Ishikawa (cell line): ENCODE measurements around the gene KCNK6.

Experiments
- CEBPB ChIP-seq: IDR thresholded peaks from 2 replicates; pipeline ENCODE4 v1.6.1; 2012
- CREB1 ChIP-seq: IDR thresholded peaks from 2 replicates; pipeline ENCODE4 v1.6.1; 2012; ENCODE audit warnings: low read depth
- EGR1 ChIP-seq: IDR thresholded peaks from 2 replicates; pipeline ENCODE4 v1.6.1; 2012
- EP300 ChIP-seq: IDR thresholded peaks from 2 replicates; pipeline ENCODE4 v1.6.1; 2012; ENCODE audit warnings: borderline replicate concordance
- FOXM1 ChIP-seq: IDR thresholded peaks from 2 replicates; pipeline ENCODE4 v1.6.1; 2012; ENCODE audit warnings: low read depth, borderline replicate concordance
- MAX ChIP-seq: IDR thresholded peaks from 2 replicates; pipeline ENCODE4 v1.6.1; 2012
- NFIC ChIP-seq: IDR thresholded peaks from 2 replicates; pipeline ENCODE4 v1.6.1; 2012
- RAD21 ChIP-seq: IDR thresholded peaks from 2 replicates; pipeline ENCODE4 v1.6.1; 2012; ENCODE audit warnings: low read depth
- TAF1 ChIP-seq: IDR thresholded peaks from 2 replicates; pipeline ENCODE4 v1.6.1; 2012; ENCODE audit warnings: low read depth, mild to moderate bottlenecking
- TCF12 ChIP-seq: IDR thresholded peaks from 2 replicates; pipeline ENCODE4 v1.6.1; 2012; ENCODE audit warnings: low read depth
- TEAD4 ChIP-seq: IDR thresholded peaks from 2 replicates; pipeline ENCODE4 v1.6.1; 2012
- YY1 ChIP-seq: IDR thresholded peaks from 2 replicates; pipeline ENCODE4 v1.6.1; 2012; ENCODE audit warnings: low read depth
- ZBTB7A ChIP-seq: IDR thresholded peaks from 2 replicates; pipeline ENCODE4 v1.6.1; 2012; ENCODE audit warnings: low read depth
- TF ChIP-seq, protein P1 (sequence below): IDR thresholded peaks from 2 replicates; pipeline ENCODE4 v1.6.1; 2012; ENCODE audit warnings: low read depth, mild to moderate bottlenecking
- TF ChIP-seq, protein P2 (sequence below): IDR thresholded peaks from 2 replicates; pipeline ENCODE4 v1.6.1; 2012

KCNK6 gene

DNA sequence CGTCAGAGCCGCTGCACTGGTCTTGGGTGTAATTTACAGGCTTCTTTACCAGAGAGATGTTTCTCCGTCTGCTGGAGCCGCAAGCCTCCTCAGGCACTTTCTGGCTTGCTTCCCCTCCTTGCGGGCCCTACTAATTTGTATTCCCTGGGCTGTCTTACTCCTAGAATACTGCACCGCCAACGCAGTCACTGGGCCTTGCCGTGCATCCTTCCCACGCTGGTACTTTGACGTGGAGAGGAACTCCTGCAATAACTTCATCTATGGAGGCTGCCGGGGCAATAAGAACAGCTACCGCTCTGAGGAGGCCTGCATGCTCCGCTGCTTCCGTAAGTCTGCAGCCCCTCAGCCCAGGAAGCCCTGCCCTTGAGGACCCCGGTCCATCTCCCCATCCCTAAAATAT, 29.7 kb upstream of the KCNK6 start:
- TF ChIP-seq CREB1 (no peak), RAD21 (no peak), MAX (no peak), EGR1 (no peak), TCF12 (no peak), NFIC (no peak), TEAD4 (no peak), YY1 (no peak), TAF1 (no peak), FOXM1 (no peak)
- TF ChIP-seq, protein P1, sequence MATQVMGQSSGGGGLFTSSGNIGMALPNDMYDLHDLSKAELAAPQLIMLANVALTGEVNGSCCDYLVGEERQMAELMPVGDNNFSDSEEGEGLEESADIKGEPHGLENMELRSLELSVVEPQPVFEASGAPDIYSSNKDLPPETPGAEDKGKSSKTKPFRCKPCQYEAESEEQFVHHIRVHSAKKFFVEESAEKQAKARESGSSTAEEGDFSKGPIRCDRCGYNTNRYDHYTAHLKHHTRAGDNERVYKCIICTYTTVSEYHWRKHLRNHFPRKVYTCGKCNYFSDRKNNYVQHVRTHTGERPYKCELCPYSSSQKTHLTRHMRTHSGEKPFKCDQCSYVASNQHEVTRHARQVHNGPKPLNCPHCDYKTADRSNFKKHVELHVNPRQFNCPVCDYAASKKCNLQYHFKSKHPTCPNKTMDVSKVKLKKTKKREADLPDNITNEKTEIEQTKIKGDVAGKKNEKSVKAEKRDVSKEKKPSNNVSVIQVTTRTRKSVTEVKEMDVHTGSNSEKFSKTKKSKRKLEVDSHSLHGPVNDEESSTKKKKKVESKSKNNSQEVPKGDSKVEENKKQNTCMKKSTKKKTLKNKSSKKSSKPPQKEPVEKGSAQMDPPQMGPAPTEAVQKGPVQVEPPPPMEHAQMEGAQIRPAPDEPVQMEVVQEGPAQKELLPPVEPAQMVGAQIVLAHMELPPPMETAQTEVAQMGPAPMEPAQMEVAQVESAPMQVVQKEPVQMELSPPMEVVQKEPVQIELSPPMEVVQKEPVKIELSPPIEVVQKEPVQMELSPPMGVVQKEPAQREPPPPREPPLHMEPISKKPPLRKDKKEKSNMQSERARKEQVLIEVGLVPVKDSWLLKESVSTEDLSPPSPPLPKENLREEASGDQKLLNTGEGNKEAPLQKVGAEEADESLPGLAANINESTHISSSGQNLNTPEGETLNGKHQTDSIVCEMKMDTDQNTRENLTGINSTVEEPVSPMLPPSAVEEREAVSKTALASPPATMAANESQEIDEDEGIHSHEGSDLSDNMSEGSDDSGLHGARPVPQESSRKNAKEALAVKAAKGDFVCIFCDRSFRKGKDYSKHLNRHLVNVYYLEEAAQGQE: no peak
- TF ChIP-seq, protein P2, sequence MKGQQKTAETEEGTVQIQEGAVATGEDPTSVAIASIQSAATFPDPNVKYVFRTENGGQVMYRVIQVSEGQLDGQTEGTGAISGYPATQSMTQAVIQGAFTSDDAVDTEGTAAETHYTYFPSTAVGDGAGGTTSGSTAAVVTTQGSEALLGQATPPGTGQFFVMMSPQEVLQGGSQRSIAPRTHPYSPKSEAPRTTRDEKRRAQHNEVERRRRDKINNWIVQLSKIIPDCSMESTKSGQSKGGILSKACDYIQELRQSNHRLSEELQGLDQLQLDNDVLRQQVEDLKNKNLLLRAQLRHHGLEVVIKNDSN: no peak

GRCh38 chr19:38290631-38291147, 29.0 kb upstream of the KCNK6 start:
- TF ChIP-seq MAX: peak; percentile 52
- TF ChIP-seq, protein P2: no peak
- peak; percentile 87 for TF ChIP-seq NFIC
- no peak for TF ChIP-seq FOXM1
- 0 out of 2 replicates have a peak, but pooled peaks have one; percentile 16 for TF ChIP-seq RAD21
- peak; percentile 56 for TF ChIP-seq CEBPB
- no peak for TF ChIP-seq ZBTB7A
- TF ChIP-seq TCF12: peak; percentile 80

DNA sequence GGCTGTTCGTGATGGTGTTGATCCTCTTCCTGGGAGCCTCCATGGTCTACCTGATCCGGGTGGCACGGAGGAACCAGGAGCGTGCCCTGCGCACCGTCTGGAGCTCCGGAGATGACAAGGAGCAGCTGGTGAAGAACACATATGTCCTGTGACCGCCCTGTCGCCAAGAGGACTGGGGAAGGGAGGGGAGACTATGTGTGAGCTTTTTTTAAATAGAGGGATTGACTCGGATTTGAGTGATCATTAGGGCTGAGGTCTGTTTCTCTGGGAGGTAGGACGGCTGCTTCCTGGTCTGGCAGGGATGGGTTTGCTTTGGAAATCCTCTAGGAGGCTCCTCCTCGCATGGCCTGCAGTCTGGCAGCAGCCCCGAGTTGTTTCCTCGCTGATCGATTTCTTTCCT, 27.8 kb upstream of the KCNK6 start:
- TF ChIP-seq CREB1 (no peak), YY1 (no peak), FOXM1 (no peak), EGR1 (no peak), TAF1 (no peak), EP300 (no peak), MAX (no peak), TEAD4 (no peak), NFIC (no peak)
- TF ChIP-seq, protein P2: no peak
- TF ChIP-seq, protein P1: no peak

- TF ChIP-seq ZBTB7A: no peak
- no peak for TF ChIP-seq TEAD4
- no peak for TF ChIP-seq TCF12
- no peak for TF ChIP-seq YY1
- TF ChIP-seq RAD21: no peak
- no peak for TF ChIP-seq FOXM1
- TF ChIP-seq, protein P1: no peak
- no peak for TF ChIP-seq MAX
- no peak for TF ChIP-seq EGR1
- no peak for TF ChIP-seq NFIC
- no peak for TF ChIP-seq CREB1
- TF ChIP-seq TAF1: no peak
These were observed 26.4 kb upstream of the KCNK6 start for GRCh38 chr19:38293281-38293680.
